ENCODE measurements around the gene PDCD11.

Gene PDCD11

GRCh38 chr10:103450201-103450695 is 53.8 kb downstream of the PDCD11 start:
- no peak for DNase-seq (ENCODE audit: low spot score)

- DNase-seq (ENCODE audit: low spot score) = peak; percentile 54
Observed at GRCh38 chr10:103451091-103451813, 54.8 kb downstream of the PDCD11 start.

- peak; percentile 81 for DNase-seq (ENCODE audit: low spot score)
Observed at GRCh38 chr10:103451831-103452505, 55.5 kb downstream of the PDCD11 start, which contains the start of gene CALHM2. TSS of gene CALHM2 (minus strand) at chr10:103452370. CDS start at chr10:103449941, 2,429 bp downstream.

- DNase-seq (ENCODE audit: low spot score) = peak; percentile 47
Observed at GRCh38 chr10:103452506-103453230, 56.2 kb downstream of the PDCD11 start.

- no peak for DNase-seq (ENCODE audit: low spot score)
Observed at GRCh38 chr10:103454026-103454425, 57.6 kb downstream of the PDCD11 start.

- DNase-seq (ENCODE audit: low spot score) = no peak
Observed at GRCh38 chr10:103455235-103455634, 58.8 kb downstream of the PDCD11 start.

- no peak for DNase-seq (ENCODE audit: low spot score)
Observed at GRCh38 chr10:103456074-103456660, 59.7 kb downstream of the PDCD11 start.

- DNase-seq (ENCODE audit: low spot score) = no peak
Observed at GRCh38 chr10:103457176-103457712, 60.8 kb downstream of the PDCD11 start.

- no peak for DNase-seq (ENCODE audit: low spot score)
Observed at GRCh38 chr10:103457896-103458583, 61.6 kb downstream of the PDCD11 start.

- no peak for DNase-seq (ENCODE audit: low spot score)
Observed at GRCh38 chr10:103458720-103459119, 62.3 kb downstream of the PDCD11 start, which contains the start of gene CALHM1. TSS of gene CALHM1 (minus strand) at chr10:103458900. CDS start at chr10:103458751, 149 bp downstream.

- no peak for DNase-seq (ENCODE audit: low spot score)
Observed at GRCh38 chr10:103459615-103460014, 63.2 kb downstream of the PDCD11 start.

GRCh38 chr10:103463499-103463898 is 67.1 kb downstream of the PDCD11 start:
- no peak for DNase-seq (ENCODE audit: low spot score)

- no peak for DNase-seq (ENCODE audit: low spot score)
Observed at GRCh38 chr10:103465411-103466179, 69.2 kb downstream of the PDCD11 start.

- DNase-seq (ENCODE audit: low spot score) = no peak
Observed at GRCh38 chr10:103466734-103467133, 70.3 kb downstream of the PDCD11 start.

GRCh38 chr10:103467406-103467805 is 71.0 kb downstream of the PDCD11 start:
- no peak for DNase-seq (ENCODE audit: low spot score)

GRCh38 chr10:103469201-103469600 is 72.8 kb downstream of the PDCD11 start:
- DNase-seq (ENCODE audit: low spot score) = no peak

GRCh38 chr10:103470761-103471653 is 74.6 kb downstream of the PDCD11 start:
- DNase-seq (ENCODE audit: low spot score) = no peak

GRCh38 chr10:103472005-103472404 is 75.6 kb downstream of the PDCD11 start:
- DNase-seq (ENCODE audit: low spot score) = no peak

- DNase-seq (ENCODE audit: low spot score) = no peak
Observed at GRCh38 chr10:103473261-103473671, 76.8 kb downstream of the PDCD11 start.
